ENCODE measurements around the gene PABPN1. TPM values are rescaled to one million over a fixed set of nuclear protein-coding genes. Genes with fewer than 3 reads are reported as not detected.

The PABPN1 gene
- total and polyA plus RNA-seq, 9 of the 15 experiments (the other 6 are each of a cell fraction or from before 2014, with no cell fraction given): 32.6 to 388 (median 178) TPM

DNA sequence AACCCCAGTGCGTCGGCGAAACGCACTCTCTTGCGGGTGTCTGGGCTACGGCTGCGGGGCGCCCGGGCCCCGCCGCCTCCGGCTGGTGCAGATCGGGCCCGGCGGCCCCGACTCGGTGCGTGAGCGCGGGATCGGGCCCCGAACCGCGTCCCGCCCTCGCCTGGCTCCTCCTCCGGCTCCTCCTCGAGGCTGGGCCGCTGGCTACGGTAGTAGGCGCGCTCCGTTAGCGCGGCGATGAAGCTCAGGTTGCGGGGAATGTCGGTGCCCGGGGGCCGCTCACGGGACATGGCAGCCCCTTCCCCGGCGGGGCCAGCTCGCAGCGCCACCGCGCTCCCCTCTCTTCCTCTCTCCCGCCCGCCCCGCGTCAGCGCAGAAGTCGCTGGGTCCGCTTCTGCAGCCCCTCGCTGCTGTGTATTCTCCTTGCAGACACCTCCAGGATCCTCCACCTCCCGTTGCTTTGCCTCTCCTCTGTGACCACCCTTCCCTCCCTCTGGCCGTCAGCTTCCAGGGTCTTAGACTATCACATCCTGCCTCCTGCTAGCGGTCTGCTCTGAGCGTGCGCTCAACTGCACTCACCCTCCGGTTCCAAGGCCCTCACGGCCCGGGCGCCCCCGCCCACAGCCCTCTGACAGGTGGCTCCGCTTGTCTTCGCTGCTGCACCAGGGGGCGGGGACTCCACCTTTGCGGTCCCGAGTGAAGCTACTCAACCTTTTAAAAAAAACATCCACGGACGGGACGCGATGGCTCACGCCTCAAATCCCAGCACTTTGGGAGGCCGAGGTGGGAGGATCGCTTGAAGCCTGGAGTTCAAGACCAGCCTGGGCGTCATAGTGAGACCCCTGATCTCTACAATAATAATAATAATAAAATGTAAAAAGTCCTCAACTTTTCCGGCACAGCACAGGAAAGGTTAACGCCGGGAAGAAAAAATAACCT is 18.7 kb upstream of the PABPN1 start, which contains the start of gene PPP1R3E (continued):
- no peak; the same call in 1 of the 2 replicates for TF ChIP-seq NR1H2 (CRISPR knock-in tag; IDR thresholded peaks at IDR 0.05)
- no peak; the same call in 1 of the 2 replicates for TF ChIP-seq ETV5 (CRISPR knock-in tag; IDR thresholded peaks at IDR 0.05; ENCODE audit: low read depth)
- TF ChIP-seq ZNF311 (CRISPR knock-in tag; IDR thresholded peaks at IDR 0.05): no peak
- TF ChIP-seq NONO (IDR thresholded peaks at IDR 0.05; ENCODE audit: low read depth in 2 of 2, low read length in 1 of 2): peak in 1 of 2 experiments; percentile 2; a peak in 1 of 4 replicates
- TF ChIP-seq SIN3A (IDR thresholded peaks at IDR 0.05; ENCODE audit: borderline replicate concordance in 2 of 2, control insufficient read depth in 1 of 2, low read depth in 2 of 2, low read length in 2 of 2): peak; percentile 5 to 26; a peak in 2 of 4 replicates
- peak; percentile 69 for TF ChIP-seq POLR2A (conservative IDR thresholded peaks at IDR 0.05)
- TF ChIP-seq E2F4 (CRISPR knock-in tag; IDR thresholded peaks at IDR 0.05; ENCODE audit: low read depth): no peak; the same call in 1 of the 2 replicates
- TF ChIP-seq PYGO2 (tag; IDR thresholded peaks at IDR 0.05): no peak
- TF ChIP-seq CHD2 (IDR thresholded peaks at IDR 0.05; ENCODE audit: low read depth, low read length): no peak
- TF ChIP-seq ZNF224 (CRISPR knock-in tag; IDR thresholded peaks at IDR 0.05): no peak
- TF ChIP-seq, protein P1, sequence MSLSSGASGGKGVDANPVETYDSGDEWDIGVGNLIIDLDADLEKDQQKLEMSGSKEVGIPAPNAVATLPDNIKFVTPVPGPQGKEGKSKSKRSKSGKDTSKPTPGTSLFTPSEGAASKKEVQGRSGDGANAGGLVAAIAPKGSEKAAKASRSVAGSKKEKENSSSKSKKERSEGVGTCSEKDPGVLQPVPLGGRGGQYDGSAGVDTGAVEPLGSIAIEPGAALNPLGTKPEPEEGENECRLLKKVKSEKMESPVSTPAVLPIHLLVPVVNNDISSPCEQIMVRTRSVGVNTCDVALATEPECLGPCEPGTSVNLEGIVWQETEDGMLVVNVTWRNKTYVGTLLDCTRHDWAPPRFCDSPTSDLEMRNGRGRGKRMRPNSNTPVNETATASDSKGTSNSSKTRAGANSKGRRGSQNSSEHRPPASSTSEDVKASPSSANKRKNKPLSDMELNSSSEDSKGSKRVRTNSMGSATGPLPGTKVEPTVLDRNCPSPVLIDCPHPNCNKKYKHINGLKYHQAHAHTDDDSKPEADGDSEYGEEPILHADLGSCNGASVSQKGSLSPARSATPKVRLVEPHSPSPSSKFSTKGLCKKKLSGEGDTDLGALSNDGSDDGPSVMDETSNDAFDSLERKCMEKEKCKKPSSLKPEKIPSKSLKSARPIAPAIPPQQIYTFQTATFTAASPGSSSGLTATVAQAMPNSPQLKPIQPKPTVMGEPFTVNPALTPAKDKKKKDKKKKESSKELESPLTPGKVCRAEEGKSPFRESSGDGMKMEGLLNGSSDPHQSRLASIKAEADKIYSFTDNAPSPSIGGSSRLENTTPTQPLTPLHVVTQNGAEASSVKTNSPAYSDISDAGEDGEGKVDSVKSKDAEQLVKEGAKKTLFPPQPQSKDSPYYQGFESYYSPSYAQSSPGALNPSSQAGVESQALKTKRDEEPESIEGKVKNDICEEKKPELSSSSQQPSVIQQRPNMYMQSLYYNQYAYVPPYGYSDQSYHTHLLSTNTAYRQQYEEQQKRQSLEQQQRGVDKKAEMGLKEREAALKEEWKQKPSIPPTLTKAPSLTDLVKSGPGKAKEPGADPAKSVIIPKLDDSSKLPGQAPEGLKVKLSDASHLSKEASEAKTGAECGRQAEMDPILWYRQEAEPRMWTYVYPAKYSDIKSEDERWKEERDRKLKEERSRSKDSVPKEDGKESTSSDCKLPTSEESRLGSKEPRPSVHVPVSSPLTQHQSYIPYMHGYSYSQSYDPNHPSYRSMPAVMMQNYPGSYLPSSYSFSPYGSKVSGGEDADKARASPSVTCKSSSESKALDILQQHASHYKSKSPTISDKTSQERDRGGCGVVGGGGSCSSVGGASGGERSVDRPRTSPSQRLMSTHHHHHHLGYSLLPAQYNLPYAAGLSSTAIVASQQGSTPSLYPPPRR (CRISPR knock-in tag; IDR thresholded peaks at IDR 0.05; ENCODE audit: borderline replicate concordance): no peak
- 0 out of 2 replicates have a peak, but pooled peaks have one; percentile 59 for TF ChIP-seq PHB (CRISPR knock-in tag; IDR thresholded peaks at IDR 0.05)
- 0 out of 2 replicates have a peak, but pooled peaks have one; percentile 21 for TF ChIP-seq HLTF (IDR thresholded peaks at IDR 0.05)
- no peak; the same call in 1 of the 2 replicates for TF ChIP-seq ZC3H4 (CRISPR knock-in tag; IDR thresholded peaks at IDR 0.05; ENCODE audit: borderline replicate concordance)
- TF ChIP-seq ESRRB (CRISPR knock-in tag; IDR thresholded peaks at IDR 0.05; ENCODE audit: borderline replicate concordance): no peak
- no peak for TF ChIP-seq SRF (CRISPR knock-in tag; IDR thresholded peaks at IDR 0.05)
- TF ChIP-seq HDGF (IDR thresholded peaks at IDR 0.05): 0 out of 2 replicates have a peak, but pooled peaks have one; percentile 31
- TF ChIP-seq SREBF1 (IDR thresholded peaks at IDR 0.05; ENCODE audit: borderline replicate concordance, low read depth, low read length): no peak
- TF ChIP-seq ARID3A (IDR thresholded peaks at IDR 0.05; ENCODE audit: borderline replicate concordance, low read depth, low read length): no peak
- TF ChIP-seq TCFL5 (CRISPR knock-in tag; conservative IDR thresholded peaks at IDR 0.05): no peak

All from K562 (cell line).